Activated CD8-positive, alpha-beta T cell treated with anti-CD3 and anti-CD28 coated beads for 36 hours (primary cell): ENCODE measurements around the gene ASTN1. TPM values are rescaled to one million over a fixed set of nuclear protein-coding genes. Genes with fewer than 3 reads are reported as not detected.

Experiments used
- ATAC-seq: fragments of 200-7000 bp; cut with Tn5 transposase; one replicate; pipeline ENCODE4 v1.10.0; 2021; ENCODE audit warnings: mild to moderate bottlenecking, moderate library complexity
- CTCF ChIA-PET: fragments of 350-600 bp; sonication (Branson Sonifier 250); formaldehyde crosslinking; loops from one replicate; lab custom pipeline; 2021; ENCODE audit warnings: antibody characterized with exemption; lab: Charles Lee
- POLR2A ChIA-PET: fragments of 350-600 bp; sonication (Branson Sonifier 250); formaldehyde crosslinking; loops from one replicate; lab custom pipeline; 2021; ENCODE audit warnings: antibody characterized with exemption; lab: Charles Lee
- DNase-seq: peaks from one replicate; pipeline ENCODE4 v3.0.0-alpha.2; 2020
- H3K27ac Mint-ChIP-seq: one replicate; pipeline ENCODE4 v1.8.0; 2021; ENCODE audit warnings: mild to moderate bottlenecking, mixed read lengths
- H3K27me3 Mint-ChIP-seq: one replicate; pipeline ENCODE4 v1.8.0; 2021; ENCODE audit warnings: mixed read lengths
- H3K36me3 Mint-ChIP-seq: one replicate; pipeline ENCODE4 v1.8.0; 2021; ENCODE audit warnings: low read depth, mixed read lengths
- H3K4me1 Mint-ChIP-seq: one replicate; pipeline ENCODE4 v1.8.0; 2021; ENCODE audit warnings: low read depth, mixed read lengths
- H3K4me3 Mint-ChIP-seq: one replicate; pipeline ENCODE4 v1.8.0; 2021; ENCODE audit warnings: mild to moderate bottlenecking, moderate library complexity, mixed read lengths
- H3K9me3 Mint-ChIP-seq: one replicate; pipeline ENCODE4 v1.8.0; 2021; ENCODE audit warnings: mixed read lengths
- CTCF ChIP-seq: fragments of 200-600 bp; IDR thresholded peaks from one replicate; pipeline ENCODE4 v1.8.0; 2022; ENCODE audit warnings: antibody characterized with exemption, mild to moderate bottlenecking
- intact Hi-C: fragments of 100-400 bp; cut with micrococcal nuclease; formaldehyde crosslinking; loops from one replicate; pipeline ENCODE4 v1.10.0; 2022
- total RNA-seq, 2 experiments: library from RNA; stranded (reverse); gene quantifications; one replicate each; pipeline ENCODE4 v1.2.3, GENCODE V29; 2021

Gene ASTN1
- total RNA-seq, 2 experiments from 2014 or later: not detected

- CTCF ChIA-PET: interaction anchor here (0.9 kb wide), 1 partner anchor 9 kb away, joined by 4 read pairs; no protein-coding TSS in a partner anchor
Observed at GRCh38 chr1:176905648-176906047, 258.9 kb downstream of the ASTN1 start.

DNA sequence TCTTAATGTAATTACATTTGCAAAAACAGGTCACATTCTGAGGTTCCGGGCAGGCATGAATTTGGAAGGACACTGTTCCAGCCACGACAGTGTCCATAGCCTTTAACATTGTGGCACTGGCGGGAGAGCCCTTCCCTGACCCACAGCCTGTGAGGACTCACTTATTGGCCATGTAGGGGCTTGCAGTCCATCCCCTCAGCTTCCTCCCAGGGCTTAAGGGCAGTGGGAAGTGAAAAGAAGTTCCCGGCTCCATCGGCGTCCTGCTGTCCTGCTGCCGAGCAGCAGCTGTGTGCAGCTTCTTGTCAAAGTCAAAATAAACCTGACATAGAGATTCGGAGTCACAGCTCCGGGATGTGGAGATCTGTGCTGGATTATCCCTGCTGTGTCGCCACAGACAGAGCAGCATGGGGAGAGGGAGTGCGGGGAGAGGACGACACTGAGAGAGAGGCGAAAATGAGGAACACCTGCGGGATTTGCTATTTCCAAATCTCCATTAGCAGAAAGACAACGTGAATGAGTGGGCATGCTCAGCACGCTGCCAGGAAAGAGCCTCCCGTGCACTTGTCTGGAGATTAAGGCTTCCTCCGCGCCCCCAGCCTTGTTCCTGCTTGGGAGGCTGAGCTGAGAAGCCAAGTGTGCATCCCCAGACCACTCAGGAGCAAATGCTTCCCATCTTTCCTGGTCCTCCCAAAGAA is 260.3 kb downstream of the ASTN1 start:
- TF ChIP-seq CTCF: no peak
- CTCF ChIA-PET: no interaction called here
- intact Hi-C loops: no loop called here

More at GRCh38 chr1:176905648-176906047, 258.9 kb downstream of the ASTN1 start:
- Mint-ChIP-seq H3K4me1 (no peaks in the 10 kb centered on the region), H3K9me3 (no peaks in the 10 kb centered on the region), H3K36me3 (no peaks in the 10 kb centered on the region), H3K27ac (no peak overlapping the region), H3K27me3 (no peaks in the 10 kb centered on the region), H3K4me3 (no peak overlapping the region)
- ATAC-seq: no peak
- no peak for DNase-seq
- intact Hi-C loops: no loop called here
- POLR2A ChIA-PET: no interaction called here
- no peak for TF ChIP-seq CTCF

DNA sequence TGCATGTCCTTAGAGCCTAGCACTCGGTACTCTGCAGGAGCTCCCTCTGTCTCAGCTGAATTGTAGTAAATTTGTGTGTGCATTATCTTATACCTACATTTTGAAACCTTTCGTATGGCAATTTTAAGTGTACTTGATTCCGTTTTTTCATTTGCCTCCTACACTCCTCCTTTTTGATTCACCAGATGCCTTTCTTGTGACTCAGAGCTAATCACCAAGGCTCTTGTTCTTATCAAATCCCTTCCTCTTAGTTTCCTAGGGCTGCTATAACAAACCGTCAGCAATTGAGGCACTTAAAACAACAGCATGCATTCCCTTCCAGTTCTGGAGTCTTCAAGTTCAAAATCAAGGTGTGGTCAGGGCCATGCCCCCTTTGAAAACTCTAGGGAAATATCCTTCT is 261.0 kb downstream of the ASTN1 start:
- TF ChIP-seq CTCF: no peak
- no peak for ATAC-seq
- peaks cover 1% of the 10 kb centered on the region for H3K27me3 Mint-ChIP-seq
- H3K4me3 Mint-ChIP-seq: no peak overlapping the region
- H3K27ac Mint-ChIP-seq: no peak overlapping the region
- no peaks in the 10 kb centered on the region for H3K36me3 Mint-ChIP-seq
- H3K9me3 Mint-ChIP-seq: no peaks in the 10 kb centered on the region
- CTCF ChIA-PET: no interaction called here
- no peak for DNase-seq
- intact Hi-C loops: no loop called here
- H3K4me1 Mint-ChIP-seq: no peaks in the 10 kb centered on the region
- POLR2A ChIA-PET: no interaction called here

More for the DNA sequence above, 260.3 kb downstream of the ASTN1 start:
- ATAC-seq (no peak), DNase-seq (no peak)
- Mint-ChIP-seq H3K9me3 (no peaks in the 10 kb centered on the region), H3K4me3 (no peak overlapping the region), H3K4me1 (no peaks in the 10 kb centered on the region), H3K27me3 (no peaks in the 10 kb centered on the region), H3K36me3 (no peaks in the 10 kb centered on the region), H3K27ac (no peak overlapping the region)
- POLR2A ChIA-PET: no interaction called here

- H3K4me1 Mint-ChIP-seq: peaks cover 3% of the 10 kb centered on the region
- peaks cover 5% of the 10 kb centered on the region for H3K27me3 Mint-ChIP-seq
- intact Hi-C loops: loop anchor here (5.0 to 10.0 kb wide), 2 partner anchors 283 to 1045 kb away; no protein-coding TSS in a partner anchor
- H3K9me3 Mint-ChIP-seq: no peaks in the 10 kb centered on the region
- TF ChIP-seq CTCF: no peak
- CTCF ChIA-PET: interaction anchor here (0.8 to 2.0 kb wide), 4 partner anchors 11 to 193 kb away, joined by 3 to 12 read pairs (median 6); no protein-coding TSS in a partner anchor
- H3K36me3 Mint-ChIP-seq: no peaks in the 10 kb centered on the region
- DNase-seq: no peak
- H3K27ac Mint-ChIP-seq: no peak overlapping the region
- POLR2A ChIA-PET: no interaction called here
- H3K4me3 Mint-ChIP-seq: no peak overlapping the region
- no peak for ATAC-seq
Observed at GRCh38 chr1:176899321-176899720, 265.2 kb downstream of the ASTN1 start.
